ENCODE results near the gene ITGB6. TPM values are rescaled to one million over a fixed set of nuclear protein-coding genes. Genes with fewer than 3 reads are reported as not detected.

Gene ITGB6
- total and polyA plus RNA-seq, 2 experiments from 2014 or later, result 20.3 to 41.1 TPM

DNA sequence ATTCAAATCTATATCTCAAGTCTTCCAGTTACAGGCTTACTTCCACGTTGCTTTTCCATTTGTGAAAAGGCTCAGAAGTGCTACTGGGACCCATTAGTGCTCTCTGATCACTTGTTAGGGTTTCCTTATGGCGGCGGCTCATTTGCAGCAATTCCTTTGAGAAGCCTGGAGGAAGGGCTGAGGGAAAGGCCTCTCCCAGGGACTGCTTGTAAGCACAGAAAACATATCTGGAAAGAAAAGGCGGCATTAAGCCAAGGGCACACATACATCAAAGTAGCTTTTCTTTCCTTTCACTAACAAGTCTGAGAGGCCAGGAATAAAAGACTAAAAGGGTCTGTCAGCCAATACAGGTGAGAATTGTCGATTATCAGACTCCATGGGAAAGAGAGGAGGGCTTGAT is 39.4 kb upstream of the ITGB6 start:
- Histone ChIP-seq H4K20me1 (ENCODE audit: insufficient read depth, poor library complexity, severe bottlenecking) (no peaks in the 10 kb centered on the region), H2AFZ (no peak overlapping the region)

DNA sequence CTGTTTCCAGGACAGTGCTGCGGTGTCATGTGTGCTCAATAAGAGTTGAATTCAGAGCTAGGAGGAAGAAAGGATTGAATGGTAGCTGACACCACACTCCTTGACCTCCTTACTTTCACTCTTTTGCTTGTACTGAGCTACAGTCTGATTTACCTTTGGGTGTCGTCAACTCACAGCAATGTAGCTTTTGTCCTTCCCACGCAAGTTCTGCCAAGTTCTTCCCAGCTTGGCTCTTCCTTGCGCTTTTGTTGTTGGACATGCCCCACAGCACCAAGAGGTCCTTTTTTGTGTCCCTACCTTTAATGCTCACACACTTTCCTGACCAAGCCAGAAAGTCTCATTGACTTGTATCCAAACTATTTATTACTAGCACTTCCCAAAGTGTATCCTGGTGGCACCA is 38.3 kb upstream of the ITGB6 start:
- TF ChIP-seq EZH2phosphoT487 (IDR thresholded peaks at IDR 0.05; ENCODE audit: low read depth, severe bottlenecking, unreplicated experiment) (no peak), CTCF (IDR thresholded peaks at IDR 0.05; ENCODE audit: poor library complexity) (no peak), EZH2 (IDR thresholded peaks at IDR 0.05; ENCODE audit: borderline replicate concordance) (no peak)
- H3K27me3 ChIP-seq, result no peaks in the 10 kb centered on the region
- no peak overlapping the region for H3K4me2 ChIP-seq
- H4K20me1 ChIP-seq (ENCODE audit: insufficient read depth, poor library complexity, severe bottlenecking), result no peaks in the 10 kb centered on the region
- no peak for DNase-seq (ENCODE audit: low spot score)
- H3K9me3 ChIP-seq (ENCODE audit: low read depth), result no peaks in the 10 kb centered on the region
- H3K4me3 ChIP-seq, result no peak overlapping the region
- no peaks in the 10 kb centered on the region for H3K9me2 ChIP-seq (replicated peaks; ENCODE audit: insufficient read depth)
- 97% methylated on average over 4 of the region's 4 CpGs for WGBS (ENCODE audit: low lambda C conversion rate, missing lambda C conversion rate)
- no peaks in the 10 kb centered on the region for H3K36me3 ChIP-seq (replicated peaks; ENCODE audit: insufficient read depth, low read depth)
- H3K79me2 ChIP-seq, result no peaks in the 10 kb centered on the region
- H3K27ac ChIP-seq, result no peak overlapping the region
- no peak overlapping the region for H2AFZ ChIP-seq
- H3K4me1 ChIP-seq (ENCODE audit: insufficient read depth), result peaks cover 17% of the 10 kb centered on the region

More for the DNA sequence above, 39.4 kb upstream of the ITGB6 start:
- Histone ChIP-seq H3K9me2 (replicated peaks; ENCODE audit: insufficient read depth) (no peaks in the 10 kb centered on the region), H3K79me2 (no peaks in the 10 kb centered on the region), H3K27me3 (no peaks in the 10 kb centered on the region), H3K36me3 (replicated peaks; ENCODE audit: insufficient read depth, low read depth) (no peaks in the 10 kb centered on the region), H3K27ac (no peak overlapping the region), H3K4me1 (ENCODE audit: insufficient read depth) (peaks cover 17% of the 10 kb centered on the region), H3K4me3 (no peak overlapping the region), H3K9me3 (ENCODE audit: low read depth) (no peaks in the 10 kb centered on the region), H3K4me2 (no peak overlapping the region)
- TF ChIP-seq EZH2 (IDR thresholded peaks at IDR 0.05; ENCODE audit: borderline replicate concordance) (no peak), CTCF (IDR thresholded peaks at IDR 0.05; ENCODE audit: poor library complexity) (no peak), EZH2phosphoT487 (IDR thresholded peaks at IDR 0.05; ENCODE audit: low read depth, severe bottlenecking, unreplicated experiment) (no peak)
- DNase-seq (ENCODE audit: low spot score), result no peak
- WGBS (ENCODE audit: low lambda C conversion rate, missing lambda C conversion rate), result 69% methylated on average over 5 of the region's 5 CpGs

- DNase-seq (ENCODE audit: low spot score), result no peak
- no peaks in the 10 kb centered on the region for H3K79me2 ChIP-seq
- no peak overlapping the region for H2AFZ ChIP-seq
- H3K36me3 ChIP-seq (replicated peaks; ENCODE audit: insufficient read depth, low read depth), result no peaks in the 10 kb centered on the region
- WGBS (ENCODE audit: low lambda C conversion rate, missing lambda C conversion rate), result 65% methylated on average over 3 of the region's 3 CpGs
- H3K9me2 ChIP-seq (replicated peaks; ENCODE audit: insufficient read depth), result no peaks in the 10 kb centered on the region
- no peak overlapping the region for H3K4me3 ChIP-seq
- no peaks in the 10 kb centered on the region for H3K9me3 ChIP-seq (ENCODE audit: low read depth)
- H4K20me1 ChIP-seq (ENCODE audit: insufficient read depth, poor library complexity, severe bottlenecking), result no peaks in the 10 kb centered on the region
- H3K27ac ChIP-seq, result no peak overlapping the region
- TF ChIP-seq CTCF (IDR thresholded peaks at IDR 0.05; ENCODE audit: poor library complexity) (no peak), EZH2phosphoT487 (IDR thresholded peaks at IDR 0.05; ENCODE audit: low read depth, severe bottlenecking, unreplicated experiment) (no peak), EZH2 (IDR thresholded peaks at IDR 0.05; ENCODE audit: borderline replicate concordance) (no peak)
- H3K27me3 ChIP-seq, result no peaks in the 10 kb centered on the region
- peaks cover 13% of the 10 kb centered on the region for H3K4me1 ChIP-seq (ENCODE audit: insufficient read depth)
- H3K4me2 ChIP-seq, result no peak overlapping the region
Measured at GRCh38 chr2:160232905-160233475, 32.9 kb upstream of the ITGB6 start.
